Dedifferentiated amniotic fluid mesenchymal stem cell (primary cell): ENCODE results near the gene ABCC5.
"Not testable (repeated sequence)": the region's sequence is repeated elsewhere in the genome, so short reads cannot be mapped to it uniquely, and the experiment has no call there.

Experiments
- DNase-seq: peaks from one replicate; pipeline ENCODE4 v3.0.0-alpha.2; 2016; ENCODE audit errors: extremely low spot score

The ABCC5 gene

GRCh38 chr3:184017672-184018423 lies at the start of gene ABCC5:
ABCC5 (minus strand) TSS chr3:184017884; CDS start chr3:184014392, 3,492 bp downstream.
- DNase-seq = peak; percentile 89

GRCh38 chr3:184066211-184066610 lies 48.5 kb upstream of the ABCC5 start:
- DNase-seq = no peak

GRCh38 chr3:184062637-184063036 lies 45.0 kb upstream of the ABCC5 start:
- no peak for DNase-seq

GRCh38 chr3:184059424-184059823 lies 41.7 kb upstream of the ABCC5 start:
- DNase-seq = no peak

GRCh38 chr3:184058029-184058428 lies 40.3 kb upstream of the ABCC5 start:
- DNase-seq = no peak

- no peak for DNase-seq
These were observed 35.1 kb upstream of the ABCC5 start, which contains the start of gene HTR3C for GRCh38 chr3:184052767-184053166. HTR3C (plus strand) TSS chr3:184053047; CDS start chr3:184053081, 34 bp downstream.

- no peak for DNase-seq
These were observed 32.6 kb upstream of the ABCC5 start for GRCh38 chr3:184050217-184050847.

GRCh38 chr3:184045995-184046394 lies 28.3 kb upstream of the ABCC5 start:
- DNase-seq = no peak

- no peak for DNase-seq
These were observed 24.9 kb upstream of the ABCC5 start for GRCh38 chr3:184042617-184043016.

- DNase-seq = no peak
These were observed 22.3 kb upstream of the ABCC5 start for GRCh38 chr3:184040010-184040409.

- no peak for DNase-seq
These were observed 21.7 kb upstream of the ABCC5 start for GRCh38 chr3:184039414-184039813.

- DNase-seq = not testable (repeated sequence)
These were observed 20.6 kb upstream of the ABCC5 start for GRCh38 chr3:184038307-184038706.

GRCh38 chr3:184037816-184038215 lies 20.1 kb upstream of the ABCC5 start:
- no peak for DNase-seq

GRCh38 chr3:184031187-184031792 lies 13.6 kb upstream of the ABCC5 start, which contains the start of gene HTR3D:
HTR3D (plus strand) TSS chr3:184031742; CDS start chr3:184031742, 0 bp downstream.
- DNase-seq = no peak

- DNase-seq = no peak
These were observed 12.9 kb upstream of the ABCC5 start for GRCh38 chr3:184030536-184030935.

GRCh38 chr3:184029443-184029842 lies 11.8 kb upstream of the ABCC5 start:
- DNase-seq = no peak

GRCh38 chr3:184028275-184028890 lies 10.7 kb upstream of the ABCC5 start:
- not testable (repeated sequence) for DNase-seq

GRCh38 chr3:184025256-184025655 lies 7.6 kb upstream of the ABCC5 start:
- DNase-seq = not testable (repeated sequence)

- no peak for DNase-seq
These were observed 4.6 kb upstream of the ABCC5 start for GRCh38 chr3:184022323-184022722.

- DNase-seq = no peak
These were observed 815 bp upstream of the ABCC5 start for GRCh38 chr3:184018424-184018973.

- DNase-seq = peak; percentile 23
These were observed 643 bp downstream of the ABCC5 start for GRCh38 chr3:184016811-184017671.
